Endothelial cell of umbilical vein (primary cell): ENCODE measurements around the gene ARHGAP21. TPM values are rescaled to one million over a fixed set of nuclear protein-coding genes. Genes with fewer than 3 reads are reported as not detected.

Experiments
- BruUV-seq: library from RNA; stranded (reverse); fragments of 400-500 nt; replicated peaks from 2 replicates; lab custom pipeline; 2021; lab: Mats Ljungman, UMichigan
- CTCF ChIA-PET: fragments of 300-600, 350-600 bp; sonication (Branson Sonifier 250); formaldehyde crosslinking; loops from one replicate; lab custom pipeline; 2021; ENCODE audit warnings: antibody characterized with exemption, inconsistent platforms; lab: Charles Lee
- POLR2A ChIA-PET: fragments of 300-600, 350-600 bp; sonication (Branson Sonifier 250); formaldehyde crosslinking; loops from one replicate; lab custom pipeline; 2021; ENCODE audit warnings: antibody characterized with exemption, inconsistent platforms; lab: Charles Lee
- DNase-seq: peaks from one replicate; pipeline ENCODE4 v3.0.0-alpha.2; 2011; ENCODE audit warnings: low read depth, low spot score
- FAIRE-seq: peaks from 2 replicates; lab custom pipeline; 2011; peaks lifted over from hg19 to GRCh38; lab: Jason Lieb, UNC
- H2AFZ ChIP-seq: 2 replicates; pipeline ENCODE4 v1.6.0; 2012; ENCODE audit warnings: low read depth, low read length, control low read depth, inconsistent platforms
- H3K27ac ChIP-seq: 2 replicates; pipeline ENCODE4 v1.5.1; 2011; ENCODE audit warnings: low read depth, mild to moderate bottlenecking, control low read depth, low read length, moderate library complexity; ENCODE audit not compliant: insufficient read depth
- H3K27me3 ChIP-seq, 2 experiments: 2 replicates each; pipeline versions ENCODE4 v1.6.0 to v1.6.1; 2011; ENCODE audit warnings: low read length in 2 of 2, mixed read lengths in 1 of 2; ENCODE audit not compliant: control insufficient read depth in 2 of 2, insufficient read depth in 2 of 2
- H3K36me3 ChIP-seq, 2 experiments: 2 replicates in 1 of 2; 3 replicates in 1 of 2; pipeline ENCODE4 v1.5.1; 2011; ENCODE audit warnings: low read length in 2 of 2, mild to moderate bottlenecking in 1 of 2, moderate library complexity in 1 of 2; ENCODE audit not compliant: control insufficient read depth in 2 of 2, insufficient read depth in 2 of 2; ENCODE audit errors: extremely low read depth in 1 of 2
- H3K4me1 ChIP-seq: 3 replicates; pipeline ENCODE4 v1.5.1; 2011; ENCODE audit warnings: mild to moderate bottlenecking, low read length; ENCODE audit not compliant: control insufficient read depth, insufficient read depth; ENCODE audit errors: extremely low read depth
- H3K4me2 ChIP-seq: 2 replicates; pipeline ENCODE4 v1.6.1; 2011; ENCODE audit warnings: low read length, control low read depth, mixed read lengths; ENCODE audit not compliant: insufficient read depth
- H3K4me3 ChIP-seq, 3 experiments: fragments of 200-600 bp in 1 of 3; sonication (generic), shearing (Covaris generic) in 1 of 3; replicated peaks in 1 of 3; 2 replicates each; pipeline ENCODE4 v1.5.1; 2011 to 2016; ENCODE audit warnings: control low read depth in 3 of 3, low read length in 3 of 3, mild to moderate bottlenecking in 2 of 3, inconsistent platforms in 1 of 3, low read depth in 1 of 3, moderate library complexity in 1 of 3; ENCODE audit not compliant: insufficient read depth in 1 of 3
- H3K79me2 ChIP-seq: 2 replicates; pipeline ENCODE4 v1.6.0; 2012; ENCODE audit warnings: low read length, inconsistent platforms; ENCODE audit not compliant: control insufficient read depth, insufficient read depth
- H3K9ac ChIP-seq: replicated peaks from 2 replicates; pipeline ENCODE3; 2011; ENCODE audit warnings: low read length, control low read depth; ENCODE audit not compliant: insufficient read depth; ENCODE audit errors: extremely low read depth
- H3K9me1 ChIP-seq: replicated peaks from 3 replicates; pipeline ENCODE4 v1.6.0; 2011; ENCODE audit warnings: mild to moderate bottlenecking, low read length; ENCODE audit not compliant: control insufficient read depth, insufficient read depth; ENCODE audit errors: extremely low read depth
- H3K9me3 ChIP-seq: replicated peaks from 2 replicates; pipeline ENCODE4 v1.5.1; 2012; ENCODE audit warnings: low read length, inconsistent platforms; ENCODE audit not compliant: control insufficient read depth, insufficient read depth
- H4K20me1 ChIP-seq: replicated peaks from 2 replicates; pipeline ENCODE3; 2011; ENCODE audit warnings: mild to moderate bottlenecking, low read length; ENCODE audit not compliant: control insufficient read depth, insufficient read depth; ENCODE audit errors: extremely low read depth
- CTCF ChIP-seq, 2 donors: IDR thresholded peaks; 1 replicate in 1 of 2; 2 replicates in 1 of 2; pipeline ENCODE4 v1.5.1; 2011; ENCODE audit warnings: low read length in 2 of 2, mild to moderate bottlenecking in 2 of 2, moderate library complexity in 2 of 2, control low read depth in 1 of 2, inconsistent platforms in 1 of 2, low read depth in 1 of 2; ENCODE audit not compliant: insufficient read depth in 1 of 2; ENCODE audit errors: extremely low read depth in 1 of 2
- EZH2 ChIP-seq: IDR thresholded peaks from 2 replicates; pipeline ENCODE4 v1.6.1; 2012; ENCODE audit warnings: borderline replicate concordance, low read depth, mild to moderate bottlenecking, moderate library complexity, low read length, inconsistent platforms; ENCODE audit not compliant: severe bottlenecking
- FOS ChIP-seq: IDR thresholded peaks from 2 replicates; pipeline ENCODE4 v1.6.1; 2011; ENCODE audit warnings: mild to moderate bottlenecking, low read length, moderate library complexity, borderline replicate concordance; ENCODE audit not compliant: insufficient read depth
- GATA2 ChIP-seq: IDR thresholded peaks from 2 replicates; pipeline ENCODE4 v1.7.0; 2011; ENCODE audit warnings: low read depth, mild to moderate bottlenecking, moderate library complexity, mixed read lengths, low read length; ENCODE audit not compliant: insufficient read length, insufficient read depth
- JUN ChIP-seq: IDR thresholded peaks from 2 replicates; pipeline ENCODE4 v1.6.1; 2011; ENCODE audit warnings: borderline replicate concordance, low read depth; ENCODE audit not compliant: insufficient read length, insufficient read depth
- MAX ChIP-seq: IDR thresholded peaks from 2 replicates; pipeline ENCODE4 v1.6.1; 2011; ENCODE audit not compliant: insufficient read depth, insufficient read length
- MYC ChIP-seq: IDR thresholded peaks from one replicate; pipeline ENCODE4 v1.6.1; 2011; ENCODE audit warnings: mild to moderate bottlenecking, low read depth, low read length
- POLR2A ChIP-seq: IDR thresholded peaks from 2 replicates; pipeline ENCODE4 v1.6.1; 2012; ENCODE audit warnings: low read depth, mild to moderate bottlenecking, control low read depth, low read length
- POLR2AphosphoS5 ChIP-seq: IDR thresholded peaks from 2 replicates; pipeline ENCODE4 v1.6.1; 2012; ENCODE audit warnings: low read depth, mild to moderate bottlenecking, control low read depth, low read length, moderate library complexity; ENCODE audit not compliant: insufficient read depth
- dilution Hi-C: fragments of 300-500 bp; cut with MboI; formaldehyde crosslinking; loops from one replicate; pipeline ENCODE4 v1.15.0; 2019; ENCODE audit warnings: low sequenced_read_pairs; ENCODE audit not compliant: extremely low pct_ligation_motif_present
- intact Hi-C: fragments of 100-400 bp; cut with micrococcal nuclease; formaldehyde crosslinking; loops from one replicate; pipeline ENCODE4 v1.10.0; 2022
- polyA plus RNA-seq, 4 experiments: library from polyadenylated mRNA; depleted of rRNA in 3 of 4; stranded (reverse) in 3 of 4; unstranded in 1 of 4; fragments of >200 nt; gene quantifications; 2 replicates each; pipeline versions ENCODE4 v1.2.1 to v1.2.3, GENCODE V29; 2011 to 2012; ENCODE audit warnings: missing spikeins in 1 of 4
- total RNA-seq: library from RNA; stranded (reverse); gene quantifications from 2 replicates; pipeline ENCODE4 v1.2.3, GENCODE V29; 2021

The ARHGAP21 gene
- total and polyA plus RNA-seq, 2 donors (not counting 3 experiments of a cell fraction or from before 2014, with no cell fraction given) = 29.5 to 97.8 TPM

- H3K27ac ChIP-seq = no peak overlapping the region
- TF ChIP-seq MYC (no peak), CTCF (IDR thresholded peaks at IDR 0.05; ENCODE audit: extremely low read depth in 1 of 2, insufficient read depth in 1 of 2, low read depth in 1 of 2, low read length in 2 of 2) (no peak), MAX (no peak), EZH2 (no peak), GATA2 (no peak), FOS (no peak), POLR2A (no peak), JUN (no peak), POLR2AphosphoS5 (no peak)
- no peak overlapping the region for H2AFZ ChIP-seq
- FAIRE-seq = no peak
- H3K9me1 ChIP-seq = no peaks in the 10 kb centered on the region
- peaks cover 40% of the 10 kb centered on the region for H3K79me2 ChIP-seq
- H3K9ac ChIP-seq = no peak overlapping the region
- H3K9me3 ChIP-seq = no peaks in the 10 kb centered on the region
- intact Hi-C loops (no loop called here), dilution Hi-C loops (no loop called here)
- CTCF ChIA-PET = interaction anchor here (1.0 to 1.6 kb wide), 3 partner anchors 18 to 50 kb away, joined by 3 to 4 read pairs (median 3); no protein-coding TSS in a partner anchor
- no TSS peak for BruUV-seq
- no peak overlapping the region for H3K4me2 ChIP-seq
- no peak for DNase-seq
- H3K27me3 ChIP-seq = no peaks in the 10 kb centered on the region
- H3K4me3 ChIP-seq = no peak overlapping the region
- H3K4me1 ChIP-seq = no peaks in the 10 kb centered on the region
- H3K36me3 ChIP-seq = peaks cover 2 to 3% of the 10 kb centered on the region in 2 experiments
- POLR2A ChIA-PET = interaction anchor here (0.6 kb wide), 1 partner anchor 35 kb away, joined by 5 read pairs; no protein-coding TSS in a partner anchor
- H4K20me1 ChIP-seq = peaks cover 5% of the 10 kb centered on the region
These were observed 55.4 kb downstream of the ARHGAP21 start for GRCh38 chr10:24668247-24668646.
